Stimulated activated CD4-positive, alpha-beta T cell treated with anti-CD3 and anti-CD28 coated beads, Interleukin-2, amount 100 ng/mL, for 24 hours (primary cell): Measurements from ENCODE around the gene RPL18A.

Source experiments
- DNase-seq, 2 donors: peaks; one replicate each; pipeline ENCODE4 v3.0.0-alpha.2; 2020

RPL18A gene

DNA sequence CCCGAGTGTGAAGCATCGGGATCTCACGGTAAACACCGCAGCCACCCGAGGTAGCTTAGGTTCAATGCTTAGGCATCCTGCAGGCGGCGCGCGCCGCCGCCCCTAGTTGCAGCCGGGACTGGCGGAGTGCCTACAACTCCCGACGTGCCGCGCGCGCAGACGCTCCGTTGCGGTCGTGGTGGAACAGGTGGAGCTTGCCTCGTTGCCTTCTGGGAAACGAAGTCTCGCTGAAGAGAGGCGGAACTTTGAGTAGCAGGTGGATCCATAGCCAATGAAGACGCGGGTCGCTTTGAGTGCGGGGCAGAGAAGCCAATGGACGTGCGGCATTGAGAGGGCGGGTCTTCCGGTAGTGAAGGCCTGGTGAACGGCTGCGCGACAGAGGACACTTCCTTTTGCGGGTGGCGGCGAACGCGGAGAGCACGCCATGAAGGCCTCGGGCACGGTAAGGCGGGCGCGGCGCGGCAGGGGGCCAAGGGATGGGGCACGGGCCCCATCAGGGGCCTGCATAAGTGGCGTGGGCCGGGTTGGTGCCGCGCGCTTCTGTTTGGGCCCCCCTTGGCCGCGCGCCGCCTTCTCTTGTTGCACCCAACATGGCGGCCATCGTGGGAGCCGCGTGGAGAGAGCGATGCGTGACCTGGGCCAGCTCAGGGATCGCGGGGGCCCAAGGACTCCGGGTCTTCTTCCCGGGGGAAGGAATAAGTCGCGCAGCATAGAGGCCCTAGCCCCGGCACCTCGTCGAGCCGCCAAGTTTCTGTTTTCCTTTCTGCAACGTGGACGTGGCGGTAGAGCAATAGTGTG is at the start of gene RPL18A:
RPL18A (plus strand) TSS at position 378 of the 798 bp plus-strand sequence; CDS start at position 425, 47 bp downstream.
- DNase-seq: peak; percentile 98 to 99

DNA sequence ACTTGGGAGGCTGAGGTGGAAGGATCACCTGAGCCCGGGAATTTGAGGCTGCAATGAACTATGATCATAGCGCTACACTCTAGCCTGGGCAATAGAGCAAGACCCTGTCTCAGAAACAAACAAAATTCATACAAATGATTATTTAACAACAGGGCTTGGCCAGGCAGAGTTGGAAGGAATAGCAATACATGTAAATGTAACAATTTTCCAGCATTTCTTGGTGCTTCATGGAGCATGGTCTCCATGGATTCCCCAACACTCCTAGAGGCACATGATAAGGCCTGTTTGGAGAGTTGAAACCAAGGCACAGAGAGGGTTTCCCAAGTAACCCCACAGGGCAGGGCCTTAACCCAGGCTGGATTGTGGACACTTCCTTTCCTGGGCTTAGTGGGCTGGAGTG is 48.6 kb upstream of the RPL18A start:
- no peak for DNase-seq

GRCh38 chr19:17811681-17812080 is 48.0 kb upstream of the RPL18A start:
- DNase-seq: no peak

DNA sequence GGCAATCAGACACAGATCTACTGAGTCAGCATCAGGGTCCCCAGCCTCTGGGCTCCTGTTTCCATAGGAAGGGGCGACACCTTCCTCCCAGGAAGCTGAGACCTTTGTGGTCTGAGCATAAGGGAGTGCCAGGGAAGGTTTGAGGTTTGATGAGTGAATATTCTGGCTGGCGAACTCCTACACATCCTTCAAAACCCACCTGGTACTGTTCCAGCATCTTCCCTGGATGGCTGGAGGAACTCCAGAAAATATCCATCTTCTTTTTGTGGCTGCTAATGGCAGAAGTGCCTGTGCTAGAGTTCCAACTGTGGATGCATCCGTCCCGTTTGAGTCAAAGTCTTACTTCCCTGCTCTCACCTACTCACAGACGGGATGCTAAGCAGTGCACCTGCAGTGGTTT is 47.6 kb upstream of the RPL18A start:
- DNase-seq: no peak

GRCh38 chr19:17817668-17818363 is 41.9 kb upstream of the RPL18A start:
- no peak for DNase-seq

DNA sequence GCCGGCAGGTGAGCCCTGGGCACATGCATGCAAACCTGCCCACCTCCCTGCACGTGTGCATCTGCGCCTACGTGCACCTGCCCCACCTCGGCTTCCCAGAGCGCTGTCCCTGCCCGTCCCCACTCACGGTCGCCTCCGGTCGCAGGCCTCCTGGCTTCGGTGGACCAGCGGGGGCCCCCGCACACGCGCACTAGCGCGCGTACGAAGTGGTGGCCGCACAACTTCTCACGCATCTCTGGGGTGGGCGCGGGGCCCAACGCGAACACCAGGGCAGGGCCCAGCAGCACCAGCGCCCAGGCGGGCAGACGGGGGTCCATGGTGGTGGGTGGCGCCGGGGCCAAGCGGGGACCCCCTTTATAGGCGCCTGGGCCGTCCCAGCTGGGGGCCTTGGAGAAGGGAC is 38.5 kb upstream of the RPL18A start, which contains the start of gene INSL3:
INSL3 (minus strand) TSS at position 330 of the 400 bp plus-strand sequence; CDS start at position 317, 13 bp downstream.
- DNase-seq: no peak

DNA sequence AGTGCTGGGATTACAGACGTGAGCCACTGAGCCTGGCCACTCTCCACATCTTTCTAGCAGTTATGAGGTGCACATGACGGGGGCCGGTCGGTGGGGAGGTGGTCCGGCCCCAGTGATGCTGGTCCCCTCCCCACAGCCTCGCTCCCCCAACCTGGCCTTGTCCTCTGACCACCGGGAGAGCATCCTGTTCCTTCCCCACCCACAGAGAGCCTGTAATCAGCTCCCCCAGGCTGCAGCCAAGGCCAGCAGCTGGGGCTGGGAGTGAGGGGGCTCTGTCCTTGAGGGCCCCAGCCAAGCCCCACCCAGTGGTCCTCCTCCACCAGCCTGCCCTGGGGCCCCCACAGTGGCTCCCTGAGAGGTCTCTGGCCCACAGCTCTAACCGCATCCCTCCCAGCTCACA is 35.4 kb upstream of the RPL18A start:
- DNase-seq: no peak

DNA sequence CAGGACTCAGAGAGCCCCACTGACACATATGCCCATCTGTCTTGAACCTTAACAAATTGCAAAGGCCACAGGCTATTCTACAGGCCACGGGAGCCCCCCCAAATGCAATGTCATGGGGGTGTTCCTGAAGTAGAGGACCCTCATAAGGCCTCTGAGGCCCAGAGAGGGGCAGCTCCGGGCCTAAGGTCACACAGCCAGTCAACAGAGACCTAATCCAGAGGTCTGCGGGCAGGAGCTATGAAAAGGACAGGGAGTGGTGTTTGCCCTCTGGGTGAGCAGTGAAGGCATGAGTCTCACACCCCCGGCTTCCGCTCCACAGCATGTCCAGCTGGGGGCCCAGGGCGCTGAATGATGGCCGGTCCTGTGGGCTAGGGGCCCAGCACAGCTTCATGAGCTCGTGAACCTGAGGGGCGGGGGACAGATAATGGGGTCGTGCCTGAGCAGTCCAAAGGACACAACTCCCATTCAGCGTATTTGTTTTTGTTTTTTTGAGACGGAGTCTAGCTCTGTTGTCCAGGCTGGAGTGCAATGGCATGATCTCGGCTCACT is 33.1 kb upstream of the RPL18A start:
- no peak for DNase-seq

- no peak for DNase-seq
Measured at GRCh38 chr19:17829855-17830566, 29.7 kb upstream of the RPL18A start.

GRCh38 chr19:17830567-17831418 is 28.9 kb upstream of the RPL18A start:
- peak; percentile 61 to 66 for DNase-seq

DNA sequence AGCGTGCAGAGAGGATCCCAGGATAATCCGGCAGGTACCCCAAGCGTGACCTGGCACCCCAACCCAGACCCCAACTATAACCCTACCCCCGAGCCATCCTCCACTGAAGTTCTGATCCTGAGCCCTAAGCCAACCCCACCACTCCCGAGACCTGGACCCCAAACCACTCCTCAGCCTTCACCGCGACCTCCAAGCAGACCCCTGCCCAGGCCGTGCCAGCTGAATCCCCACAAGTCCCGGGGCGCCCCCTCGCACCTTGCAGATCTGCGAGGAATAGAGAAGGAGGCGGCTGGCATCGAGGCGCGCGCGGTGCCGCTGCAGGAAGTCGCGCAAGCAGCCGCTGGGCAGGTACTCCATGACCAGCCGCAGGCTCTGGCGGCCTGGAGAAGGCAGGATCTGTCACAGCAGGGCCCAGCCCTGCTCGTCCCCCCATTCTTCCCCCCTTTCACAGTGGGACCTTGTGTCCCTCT is 28.3 kb upstream of the RPL18A start:
- no peak for DNase-seq

GRCh38 chr19:17832443-17833208 is 27.1 kb upstream of the RPL18A start:
- DNase-seq: no peak

- DNase-seq: no peak
Measured at GRCh38 chr19:17834350-17835181, 25.1 kb upstream of the RPL18A start.

DNA sequence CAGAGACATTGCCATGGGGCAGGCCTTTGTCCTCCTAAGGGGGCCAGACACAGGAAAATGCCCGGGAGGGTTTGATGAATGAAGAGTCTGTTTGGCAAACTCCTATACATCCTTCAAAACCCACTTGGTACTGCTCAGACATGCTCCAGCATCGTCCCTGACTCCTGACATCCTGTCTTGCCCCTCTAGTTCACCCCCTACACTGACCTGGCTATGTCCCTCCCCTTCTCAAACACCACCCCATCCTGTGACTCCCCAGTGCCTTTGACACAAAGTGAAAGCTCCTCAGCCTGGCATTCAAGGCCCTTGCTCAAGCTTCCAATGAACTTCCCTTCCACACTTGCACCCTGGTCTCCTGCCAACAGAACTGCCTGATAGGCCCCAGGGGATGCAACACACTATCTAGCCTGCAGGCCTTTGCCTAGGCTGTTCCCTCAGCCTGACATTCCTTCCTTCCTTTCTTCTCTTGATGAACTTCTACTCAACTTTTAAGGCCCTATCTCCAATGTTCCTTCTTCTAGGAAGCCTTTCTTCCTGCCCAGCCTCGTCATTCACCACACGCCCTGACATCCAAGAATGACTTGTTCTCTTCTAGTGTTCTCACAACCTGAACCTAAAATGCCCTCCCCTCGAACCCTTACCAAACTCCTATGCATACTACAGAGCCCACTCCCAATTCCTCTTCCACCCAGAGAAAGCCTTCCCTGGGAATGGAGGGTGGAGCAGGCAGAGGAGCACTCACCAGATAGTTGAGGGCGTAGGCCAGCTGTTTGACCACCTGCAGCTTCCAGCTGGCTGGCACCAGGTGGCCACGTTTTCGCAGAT is 24.3 kb upstream of the RPL18A start:
- DNase-seq: no peak

- no peak for DNase-seq
Measured at GRCh38 chr19:17836530-17836929, 23.2 kb upstream of the RPL18A start.

GRCh38 chr19:17837972-17838371 is 21.7 kb upstream of the RPL18A start:
- no peak for DNase-seq

GRCh38 chr19:17840019-17840418 is 19.7 kb upstream of the RPL18A start:
- DNase-seq: no peak

DNA sequence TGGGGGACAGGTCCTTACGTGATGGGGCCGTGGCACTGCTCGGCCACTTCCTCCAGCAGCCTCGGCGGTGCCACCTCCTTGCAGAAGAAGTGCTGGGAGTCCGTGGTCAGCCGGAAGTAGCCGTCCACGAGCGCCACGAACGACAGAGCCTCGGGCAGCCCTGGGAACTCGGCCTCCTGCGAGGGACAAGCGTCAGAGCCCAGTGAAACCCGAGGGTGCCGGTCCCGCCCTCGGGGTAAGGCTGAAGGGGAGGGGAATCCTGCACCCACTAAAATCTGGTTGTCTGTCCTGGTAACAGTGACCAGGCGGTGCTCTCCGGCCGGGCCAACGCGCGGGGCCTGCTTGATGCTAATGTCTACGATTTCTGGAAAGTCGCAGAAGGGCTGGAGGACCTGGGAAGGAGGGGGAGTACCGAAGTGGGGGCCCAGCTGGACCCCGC is 18.3 kb upstream of the RPL18A start:
- DNase-seq: no peak
